ENCODE data around the gene KRCC1.

KRCC1 gene

DNA sequence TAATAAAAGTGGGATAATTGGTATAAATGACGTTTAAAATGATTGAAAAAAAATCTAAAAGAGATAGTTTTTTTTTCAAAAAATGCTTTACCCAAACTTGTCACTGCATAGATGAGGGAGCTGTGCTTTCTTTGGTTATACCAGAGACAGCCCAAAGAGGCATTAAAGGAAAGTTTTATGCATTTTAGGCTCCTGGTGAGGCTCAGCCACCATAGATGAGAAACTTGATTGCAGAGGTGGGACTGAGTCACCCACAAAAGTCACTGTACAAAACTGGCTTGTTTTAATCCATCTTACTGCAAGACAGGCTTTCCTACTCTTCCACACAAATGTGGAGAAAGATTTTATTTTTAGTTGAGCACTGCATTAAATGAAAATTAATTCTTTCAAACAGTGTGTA, 14.5 kb upstream of the KRCC1 start:
- Histone ChIP-seq H3K36me3 (ENCODE audit: insufficient read depth, low read length) (no peaks in the 10 kb centered on the region), H3K4me3 (no peak overlapping the region), H3K9ac (ENCODE audit: insufficient read length) (no peak overlapping the region), H3K27ac (no peak overlapping the region), H3K9me3 (ENCODE audit: low read depth, low read length) (no peaks in the 10 kb centered on the region)
- no peak for DNase-seq (ENCODE audit: low read depth, low spot score)
- no peak for TF ChIP-seq FOXP2 (optimal IDR thresholded peaks at IDR 0.05; ENCODE audit: control extremely low read depth, extremely low read length, insufficient read depth)
- TF ChIP-seq POLR2AphosphoS5 (IDR thresholded peaks at IDR 0.05; ENCODE audit: borderline replicate concordance, low read depth, low read length): no peak
- no peak for TF ChIP-seq EZH2 (IDR thresholded peaks at IDR 0.05)

DNA sequence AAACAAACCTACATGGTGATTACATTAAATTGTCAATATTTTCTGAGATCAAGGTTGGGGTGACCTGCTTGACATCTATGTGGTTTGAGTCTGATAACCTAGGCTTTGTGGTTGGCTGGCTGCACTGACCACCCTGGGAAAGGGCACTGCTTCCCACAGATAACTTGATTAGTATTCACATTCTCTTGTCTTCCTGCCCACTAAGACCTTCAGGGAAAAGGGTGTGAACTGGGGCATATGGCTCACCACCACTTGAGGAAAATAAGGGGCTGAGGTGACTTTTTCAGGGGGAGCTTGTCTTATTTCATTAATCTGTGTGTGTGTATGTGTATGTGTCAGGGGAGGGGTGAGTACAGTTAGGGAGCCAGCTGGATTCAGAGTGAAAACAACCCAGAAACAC, 13.5 kb upstream of the KRCC1 start:
- TF ChIP-seq FOXP2 (optimal IDR thresholded peaks at IDR 0.05; ENCODE audit: control extremely low read depth, extremely low read length, insufficient read depth) (no peak), EZH2 (IDR thresholded peaks at IDR 0.05) (no peak), POLR2AphosphoS5 (IDR thresholded peaks at IDR 0.05; ENCODE audit: borderline replicate concordance, low read depth, low read length) (no peak)
- no peaks in the 10 kb centered on the region for H3K36me3 ChIP-seq (ENCODE audit: insufficient read depth, low read length)
- H3K4me3 ChIP-seq: no peak overlapping the region
- H3K9ac ChIP-seq (ENCODE audit: insufficient read length): no peak overlapping the region
- no peak overlapping the region for H3K27ac ChIP-seq
- no peaks in the 10 kb centered on the region for H3K9me3 ChIP-seq (ENCODE audit: low read depth, low read length)
- DNase-seq (ENCODE audit: low read depth, low spot score): no peak

DNA sequence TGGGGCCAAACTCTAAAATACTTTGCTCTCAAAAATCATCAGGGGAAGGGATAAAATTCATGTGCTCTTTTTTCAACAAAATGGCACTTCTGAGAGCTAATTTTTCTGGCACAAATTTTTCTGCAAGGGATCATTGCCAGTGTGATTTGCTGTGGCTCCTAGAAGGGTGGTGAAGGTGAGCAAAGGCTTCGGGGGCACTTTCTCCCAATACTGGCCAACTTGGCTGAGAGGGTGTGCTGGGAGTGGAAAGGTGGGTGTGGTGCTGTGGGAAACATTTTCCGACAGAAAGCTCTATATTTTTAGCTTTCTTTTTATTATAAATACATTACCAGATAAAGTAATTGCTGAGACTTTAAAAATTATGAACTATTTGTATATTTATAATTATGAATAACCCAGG, 12.5 kb upstream of the KRCC1 start:
- no peak overlapping the region for H3K27ac ChIP-seq
- TF ChIP-seq FOXP2 (optimal IDR thresholded peaks at IDR 0.05; ENCODE audit: control extremely low read depth, extremely low read length, insufficient read depth): no peak
- TF ChIP-seq POLR2AphosphoS5 (IDR thresholded peaks at IDR 0.05; ENCODE audit: borderline replicate concordance, low read depth, low read length): no peak
- no peak for TF ChIP-seq EZH2 (IDR thresholded peaks at IDR 0.05)
- H3K4me3 ChIP-seq: no peak overlapping the region

DNA sequence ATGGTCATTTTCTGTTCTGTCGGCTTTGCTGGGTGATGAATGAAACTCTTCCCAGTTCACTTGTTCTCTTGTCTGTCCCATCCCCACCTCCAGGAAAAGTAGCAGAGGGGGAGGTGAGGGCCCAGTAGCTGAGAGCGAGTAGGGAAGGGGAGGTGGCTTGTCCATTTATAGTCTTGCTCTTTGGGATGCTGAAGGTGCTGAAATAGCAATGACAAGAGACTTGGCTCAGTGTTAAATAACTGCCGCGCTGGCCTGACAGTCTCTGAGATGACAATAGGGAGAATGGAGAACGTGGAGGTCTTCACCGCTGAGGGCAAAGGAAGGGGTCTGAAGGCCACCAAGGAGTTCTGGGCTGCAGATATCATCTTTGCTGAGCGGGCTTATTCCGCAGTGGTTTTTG, 12.0 kb upstream of the KRCC1 start, which contains the start of gene SMYD1:
TSS of gene SMYD1 (plus strand) at position 228 of the 400 bp plus-strand sequence. CDS start at position 268, 40 bp downstream.
- Histone ChIP-seq H3K9ac (ENCODE audit: insufficient read length) (no peak within 1 kb of the TSS), H3K9me3 (ENCODE audit: low read depth, low read length) (no peaks in the 10 kb centered on the region), H3K4me3 (no peak within 1 kb of the TSS), H3K27ac (no peak within 1 kb of the TSS), H3K36me3 (ENCODE audit: insufficient read depth, low read length) (no peaks in the 10 kb centered on the region)
- no peak for DNase-seq (ENCODE audit: low read depth, low spot score)
- no peak for TF ChIP-seq POLR2AphosphoS5 (IDR thresholded peaks at IDR 0.05; ENCODE audit: borderline replicate concordance, low read depth, low read length)
- no peak for TF ChIP-seq FOXP2 (optimal IDR thresholded peaks at IDR 0.05; ENCODE audit: control extremely low read depth, extremely low read length, insufficient read depth)
- no peak for TF ChIP-seq EZH2 (IDR thresholded peaks at IDR 0.05)

More for the DNA sequence above, 12.5 kb upstream of the KRCC1 start:
- no peaks in the 10 kb centered on the region for H3K9me3 ChIP-seq (ENCODE audit: low read depth, low read length)
- no peak overlapping the region for H3K9ac ChIP-seq (ENCODE audit: insufficient read length)
- no peaks in the 10 kb centered on the region for H3K36me3 ChIP-seq (ENCODE audit: insufficient read depth, low read length)
- no peak for DNase-seq (ENCODE audit: low read depth, low spot score)

DNA sequence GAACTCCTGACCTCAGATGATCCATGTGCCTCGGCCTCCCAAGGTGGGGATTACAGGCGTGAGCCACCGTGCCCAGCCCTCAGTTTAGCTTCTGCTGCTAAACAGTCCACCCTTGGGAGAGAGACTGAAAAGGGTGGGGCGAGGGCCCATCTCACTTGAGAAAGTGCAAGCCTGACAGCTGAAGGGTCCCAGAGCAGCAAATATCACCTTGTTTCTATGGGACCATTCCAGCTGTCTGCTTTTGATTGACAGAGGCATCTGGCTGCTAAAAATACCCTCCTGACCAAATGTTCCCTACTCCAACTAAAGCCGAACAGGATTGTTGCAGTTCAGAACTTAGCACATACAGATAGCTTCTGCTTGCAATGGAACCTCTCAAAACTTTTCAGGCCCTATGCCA, 11.6 kb upstream of the KRCC1 start:
- no peaks in the 10 kb centered on the region for H3K36me3 ChIP-seq (ENCODE audit: insufficient read depth, low read length)
- H3K9ac ChIP-seq (ENCODE audit: insufficient read length): no peak overlapping the region
- H3K27ac ChIP-seq: no peak overlapping the region
- no peak overlapping the region for H3K4me3 ChIP-seq
- H3K9me3 ChIP-seq (ENCODE audit: low read depth, low read length): no peaks in the 10 kb centered on the region
- TF ChIP-seq FOXP2 (optimal IDR thresholded peaks at IDR 0.05; ENCODE audit: control extremely low read depth, extremely low read length, insufficient read depth): no peak
- no peak for TF ChIP-seq POLR2AphosphoS5 (IDR thresholded peaks at IDR 0.05; ENCODE audit: borderline replicate concordance, low read depth, low read length)
- no peak for TF ChIP-seq EZH2 (IDR thresholded peaks at IDR 0.05)
- no peak for DNase-seq (ENCODE audit: low read depth, low spot score)

DNA sequence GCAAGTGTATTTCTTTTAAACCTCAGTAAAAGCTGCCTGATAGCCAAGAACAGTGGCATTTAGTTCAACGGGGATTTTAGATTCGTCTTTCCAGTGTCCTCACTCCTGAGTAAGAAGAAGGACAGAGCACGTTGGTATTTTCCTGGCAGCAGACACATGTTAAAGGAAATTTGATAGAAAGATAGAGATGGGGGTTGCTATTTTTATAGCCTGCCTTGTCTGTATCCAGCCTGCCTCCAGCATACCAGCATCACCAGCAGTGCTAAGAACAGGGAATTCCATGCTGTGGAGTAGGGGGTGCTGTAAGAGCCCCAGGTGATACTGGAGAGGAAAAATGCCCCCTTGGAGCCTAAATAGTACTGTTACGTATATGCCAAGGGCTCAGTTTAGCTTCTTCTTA, 11.0 kb upstream of the KRCC1 start:
- no peak for DNase-seq (ENCODE audit: low read depth, low spot score)
- no peaks in the 10 kb centered on the region for H3K36me3 ChIP-seq (ENCODE audit: insufficient read depth, low read length)
- H3K4me3 ChIP-seq: no peak overlapping the region
- TF ChIP-seq POLR2AphosphoS5 (IDR thresholded peaks at IDR 0.05; ENCODE audit: borderline replicate concordance, low read depth, low read length): no peak
- TF ChIP-seq FOXP2 (optimal IDR thresholded peaks at IDR 0.05; ENCODE audit: control extremely low read depth, extremely low read length, insufficient read depth): no peak
- no peak for TF ChIP-seq EZH2 (IDR thresholded peaks at IDR 0.05)
- no peaks in the 10 kb centered on the region for H3K9me3 ChIP-seq (ENCODE audit: low read depth, low read length)
- no peak overlapping the region for H3K9ac ChIP-seq (ENCODE audit: insufficient read length)
- no peak overlapping the region for H3K27ac ChIP-seq

DNA sequence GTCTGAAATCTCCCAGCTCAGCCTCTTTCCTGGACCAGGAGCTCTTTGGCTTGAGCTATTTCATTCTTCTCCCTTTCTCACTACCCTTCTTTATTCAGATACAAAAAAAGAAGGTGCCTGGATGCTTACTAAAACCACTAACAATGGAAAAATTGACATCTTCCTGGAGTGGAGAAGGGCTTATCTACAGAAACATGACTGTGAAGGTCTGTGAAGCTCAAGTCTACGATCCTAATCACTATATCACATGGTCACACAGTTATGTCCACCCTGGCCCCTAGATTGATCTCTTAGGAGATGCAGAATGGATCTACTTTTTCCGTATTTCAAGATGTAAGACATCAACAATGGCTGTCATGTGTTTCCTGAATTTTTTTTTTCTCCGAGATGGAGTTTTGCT, 5.7 kb upstream of the KRCC1 start:
- no peaks in the 10 kb centered on the region for H3K9me3 ChIP-seq (ENCODE audit: low read depth, low read length)
- no peak overlapping the region for H3K9ac ChIP-seq (ENCODE audit: insufficient read length)
- no peak overlapping the region for H3K4me3 ChIP-seq
- no peaks in the 10 kb centered on the region for H3K36me3 ChIP-seq (ENCODE audit: insufficient read depth, low read length)
- H3K27ac ChIP-seq: no peak overlapping the region
- TF ChIP-seq FOXP2 (optimal IDR thresholded peaks at IDR 0.05; ENCODE audit: control extremely low read depth, extremely low read length, insufficient read depth): no peak
- TF ChIP-seq POLR2AphosphoS5 (IDR thresholded peaks at IDR 0.05; ENCODE audit: borderline replicate concordance, low read depth, low read length): no peak
- no peak for TF ChIP-seq EZH2 (IDR thresholded peaks at IDR 0.05)
- DNase-seq (ENCODE audit: low read depth, low spot score): no peak

DNA sequence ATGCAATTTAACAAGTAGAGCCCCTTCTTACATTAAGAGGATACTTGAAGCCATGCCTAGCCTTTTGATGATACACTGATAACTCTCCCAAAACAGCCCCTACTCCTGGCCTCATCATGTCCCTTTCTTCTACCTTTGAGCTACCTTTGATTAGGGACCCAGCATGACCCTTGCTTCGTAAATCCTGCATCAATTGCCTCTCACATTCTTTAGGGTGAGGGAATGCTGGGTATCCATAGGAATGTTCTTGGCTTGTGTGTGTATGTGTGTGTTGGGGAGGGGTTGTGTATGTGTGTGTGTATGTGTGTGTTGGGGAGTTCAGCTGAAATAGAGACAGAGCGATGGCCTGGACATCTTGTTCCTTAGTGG, 5.3 kb upstream of the KRCC1 start:
- no peak overlapping the region for H3K27ac ChIP-seq

More for the DNA sequence above, 5.3 kb upstream of the KRCC1 start:
- TF ChIP-seq FOXP2 (optimal IDR thresholded peaks at IDR 0.05; ENCODE audit: control extremely low read depth, extremely low read length, insufficient read depth) (no peak), POLR2AphosphoS5 (IDR thresholded peaks at IDR 0.05; ENCODE audit: borderline replicate concordance, low read depth, low read length) (no peak), EZH2 (IDR thresholded peaks at IDR 0.05) (no peak)
- H3K9me3 ChIP-seq (ENCODE audit: low read depth, low read length): no peaks in the 10 kb centered on the region
- H3K9ac ChIP-seq (ENCODE audit: insufficient read length): no peak overlapping the region
- DNase-seq (ENCODE audit: low read depth, low spot score): no peak
- no peaks in the 10 kb centered on the region for H3K36me3 ChIP-seq (ENCODE audit: insufficient read depth, low read length)
- H3K4me3 ChIP-seq: no peak overlapping the region

All from SK-N-MC (cell line).